ENCODE results near the gene ZNF746. TPM values are rescaled to one million over a fixed set of nuclear protein-coding genes. Genes with fewer than 3 reads are reported as not detected.

ZNF746 gene
- total and polyA plus RNA-seq, 9 of the 15 experiments (the other 6 are each of a cell fraction or from before 2014, with no cell fraction given): 1.7 to 31.6 (median 13.3) TPM

DNA sequence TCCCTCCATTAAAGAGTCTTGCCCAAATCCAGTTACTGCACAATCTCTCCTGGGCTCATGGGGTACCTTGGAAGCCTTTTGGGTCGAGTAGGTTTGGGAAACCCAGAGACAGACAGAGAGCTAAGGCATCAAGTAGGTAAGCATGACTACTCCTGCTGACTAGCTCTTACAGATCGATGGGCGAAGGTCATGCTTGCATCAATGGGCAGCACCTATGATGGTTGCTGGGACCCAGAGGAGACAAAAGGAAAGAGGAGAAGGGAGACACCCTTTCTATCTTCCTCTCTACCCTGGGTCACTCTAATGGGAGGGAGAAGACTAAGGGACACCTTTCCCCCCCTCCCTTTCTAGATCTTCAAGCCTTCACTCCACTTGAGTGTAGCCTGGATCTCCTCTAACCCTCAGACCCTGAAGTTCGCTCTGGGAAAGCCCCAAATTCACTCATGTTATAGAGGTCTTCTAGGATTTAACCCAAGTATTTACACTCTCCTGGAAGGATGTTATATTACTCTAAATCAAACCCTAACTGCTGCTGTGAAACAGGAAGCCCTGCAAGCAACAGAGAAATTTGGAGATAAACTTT lies 31.6 kb upstream of the ZNF746 start (continued):
- TF ChIP-seq, protein P1, sequence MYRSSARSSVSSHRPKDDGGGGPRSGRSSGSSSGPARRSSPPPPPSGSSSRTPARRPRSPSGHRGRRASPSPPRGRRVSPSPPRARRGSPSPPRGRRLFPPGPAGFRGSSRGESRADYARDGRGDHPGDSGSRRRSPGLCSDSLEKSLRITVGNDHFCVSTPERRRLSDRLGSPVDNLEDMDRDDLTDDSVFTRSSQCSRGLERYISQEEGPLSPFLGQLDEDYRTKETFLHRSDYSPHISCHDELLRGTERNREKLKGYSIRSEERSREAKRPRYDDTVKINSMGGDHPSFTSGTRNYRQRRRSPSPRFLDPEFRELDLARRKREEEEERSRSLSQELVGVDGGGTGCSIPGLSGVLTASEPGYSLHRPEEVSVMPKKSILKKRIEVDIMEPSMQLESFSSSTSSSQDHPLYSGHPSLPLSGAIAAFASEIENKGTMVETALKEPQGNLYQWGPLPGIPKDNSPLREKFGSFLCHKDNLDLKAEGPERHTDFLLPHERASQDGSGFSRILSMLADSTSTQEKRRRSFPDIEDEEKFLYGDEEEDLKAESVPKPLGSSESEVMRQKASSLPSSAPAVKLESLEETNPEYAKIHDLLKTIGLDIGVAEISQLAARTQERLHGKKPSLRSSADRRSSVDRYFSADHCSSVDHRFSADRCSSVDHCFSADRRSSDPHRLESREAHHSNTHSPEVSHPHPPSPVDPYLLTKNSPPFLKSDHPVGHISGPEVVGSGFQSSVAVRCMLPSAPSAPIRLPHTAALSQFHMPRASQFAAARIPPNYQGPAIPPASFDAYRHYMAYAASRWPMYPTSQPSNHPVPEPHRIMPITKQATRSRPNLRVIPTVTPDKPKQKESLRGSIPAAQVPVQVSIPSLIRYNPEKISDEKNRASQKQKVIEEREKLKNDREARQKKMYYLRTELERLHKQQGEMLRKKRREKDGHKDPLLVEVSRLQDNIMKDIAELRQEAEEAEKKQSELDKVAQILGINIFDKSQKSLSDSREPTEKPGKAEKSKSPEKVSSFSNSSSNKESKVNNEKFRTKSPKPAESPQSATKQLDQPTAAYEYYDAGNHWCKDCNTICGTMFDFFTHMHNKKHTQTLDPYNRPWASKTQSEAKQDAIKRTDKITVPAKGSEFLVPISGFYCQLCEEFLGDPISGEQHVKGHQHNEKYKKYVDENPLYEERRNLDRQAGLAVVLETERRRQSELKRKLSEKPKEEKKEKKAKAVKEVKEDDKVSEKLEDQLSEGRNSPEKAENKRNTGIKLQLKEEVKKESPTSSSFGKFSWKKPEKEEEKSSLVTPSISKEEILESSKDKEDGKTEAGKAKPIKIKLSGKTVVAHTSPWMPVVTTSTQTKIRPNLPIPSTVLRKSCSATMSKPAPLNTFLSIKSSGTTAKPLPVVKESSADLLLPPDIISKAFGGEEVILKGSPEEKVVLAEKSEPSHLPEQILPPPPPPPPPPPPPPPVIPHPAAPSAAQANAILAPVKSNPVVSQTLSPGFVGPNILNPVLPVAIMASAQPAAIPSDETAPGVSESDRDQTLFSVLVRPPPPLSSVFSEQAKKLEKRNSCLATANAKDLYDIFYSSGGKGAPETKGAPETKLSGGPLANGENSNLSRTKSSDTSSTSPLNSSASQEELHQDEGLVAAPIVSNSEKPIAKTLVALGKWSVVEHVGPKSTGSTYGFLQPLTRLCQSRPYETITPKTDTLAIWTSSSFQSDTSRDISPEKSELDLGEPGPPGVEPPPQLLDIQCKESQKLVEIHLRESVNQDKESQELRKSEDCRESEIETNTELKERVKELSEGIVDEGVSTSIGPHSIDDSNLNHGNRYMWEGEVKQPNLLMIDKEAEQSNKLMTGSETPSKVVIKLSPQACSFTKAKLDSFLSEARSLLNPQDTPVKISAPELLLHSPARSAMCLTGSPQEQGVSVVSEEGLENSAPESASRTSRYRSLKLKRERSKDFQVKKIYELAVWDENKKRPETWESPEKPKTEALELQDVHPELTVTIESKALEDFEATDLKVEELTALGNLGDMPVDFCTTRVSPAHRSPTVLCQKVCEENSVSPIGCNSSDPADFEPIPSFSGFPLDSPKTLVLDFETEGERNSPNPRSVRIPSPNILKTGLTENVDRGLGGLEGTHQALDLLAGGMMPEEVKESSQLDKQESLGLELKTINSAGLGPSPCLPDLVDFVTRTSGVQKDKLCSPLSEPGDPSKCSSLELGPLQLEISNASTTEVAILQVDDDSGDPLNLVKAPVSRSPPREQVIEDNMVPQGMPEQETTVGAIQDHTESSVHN (IDR thresholded peaks at IDR 0.05; ENCODE audit: borderline replicate concordance in 1 of 2, low read depth in 1 of 2): no peak
- TF ChIP-seq MAFG (tag; conservative IDR thresholded peaks at IDR 0.05) (no peak), CEBPB (tag; IDR thresholded peaks at IDR 0.05) (no peak), ZNF354B (CRISPR knock-in tag; IDR thresholded peaks at IDR 0.05) (0 out of 2 replicates have a peak, but pooled peaks have one; percentile 28), ZNF584 (CRISPR knock-in tag; IDR thresholded peaks at IDR 0.05; ENCODE audit: low read depth) (no peak), XRCC3 (IDR thresholded peaks at IDR 0.05) (peak; percentile 92), ESRRA (IDR thresholded peaks at IDR 0.05; ENCODE audit: borderline replicate concordance, low read depth) (no peak), NFYB (IDR thresholded peaks at IDR 0.05; ENCODE audit: extremely low read depth, insufficient read length) (no peak), ZNF41 (CRISPR knock-in tag; conservative IDR thresholded peaks at IDR 0.05) (no peak)
- TF ChIP-seq, protein P2, sequence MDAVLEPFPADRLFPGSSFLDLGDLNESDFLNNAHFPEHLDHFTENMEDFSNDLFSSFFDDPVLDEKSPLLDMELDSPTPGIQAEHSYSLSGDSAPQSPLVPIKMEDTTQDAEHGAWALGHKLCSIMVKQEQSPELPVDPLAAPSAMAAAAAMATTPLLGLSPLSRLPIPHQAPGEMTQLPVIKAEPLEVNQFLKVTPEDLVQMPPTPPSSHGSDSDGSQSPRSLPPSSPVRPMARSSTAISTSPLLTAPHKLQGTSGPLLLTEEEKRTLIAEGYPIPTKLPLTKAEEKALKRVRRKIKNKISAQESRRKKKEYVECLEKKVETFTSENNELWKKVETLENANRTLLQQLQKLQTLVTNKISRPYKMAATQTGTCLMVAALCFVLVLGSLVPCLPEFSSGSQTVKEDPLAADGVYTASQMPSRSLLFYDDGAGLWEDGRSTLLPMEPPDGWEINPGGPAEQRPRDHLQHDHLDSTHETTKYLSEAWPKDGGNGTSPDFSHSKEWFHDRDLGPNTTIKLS (IDR thresholded peaks at IDR 0.05; ENCODE audit: borderline replicate concordance, low read depth): no peak
- TF ChIP-seq, protein P3, sequence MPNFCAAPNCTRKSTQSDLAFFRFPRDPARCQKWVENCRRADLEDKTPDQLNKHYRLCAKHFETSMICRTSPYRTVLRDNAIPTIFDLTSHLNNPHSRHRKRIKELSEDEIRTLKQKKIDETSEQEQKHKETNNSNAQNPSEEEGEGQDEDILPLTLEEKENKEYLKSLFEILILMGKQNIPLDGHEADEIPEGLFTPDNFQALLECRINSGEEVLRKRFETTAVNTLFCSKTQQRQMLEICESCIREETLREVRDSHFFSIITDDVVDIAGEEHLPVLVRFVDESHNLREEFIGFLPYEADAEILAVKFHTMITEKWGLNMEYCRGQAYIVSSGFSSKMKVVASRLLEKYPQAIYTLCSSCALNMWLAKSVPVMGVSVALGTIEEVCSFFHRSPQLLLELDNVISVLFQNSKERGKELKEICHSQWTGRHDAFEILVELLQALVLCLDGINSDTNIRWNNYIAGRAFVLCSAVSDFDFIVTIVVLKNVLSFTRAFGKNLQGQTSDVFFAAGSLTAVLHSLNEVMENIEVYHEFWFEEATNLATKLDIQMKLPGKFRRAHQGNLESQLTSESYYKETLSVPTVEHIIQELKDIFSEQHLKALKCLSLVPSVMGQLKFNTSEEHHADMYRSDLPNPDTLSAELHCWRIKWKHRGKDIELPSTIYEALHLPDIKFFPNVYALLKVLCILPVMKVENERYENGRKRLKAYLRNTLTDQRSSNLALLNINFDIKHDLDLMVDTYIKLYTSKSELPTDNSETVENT (CRISPR knock-in tag; IDR thresholded peaks at IDR 0.05): no peak
- TF ChIP-seq, protein P4, sequence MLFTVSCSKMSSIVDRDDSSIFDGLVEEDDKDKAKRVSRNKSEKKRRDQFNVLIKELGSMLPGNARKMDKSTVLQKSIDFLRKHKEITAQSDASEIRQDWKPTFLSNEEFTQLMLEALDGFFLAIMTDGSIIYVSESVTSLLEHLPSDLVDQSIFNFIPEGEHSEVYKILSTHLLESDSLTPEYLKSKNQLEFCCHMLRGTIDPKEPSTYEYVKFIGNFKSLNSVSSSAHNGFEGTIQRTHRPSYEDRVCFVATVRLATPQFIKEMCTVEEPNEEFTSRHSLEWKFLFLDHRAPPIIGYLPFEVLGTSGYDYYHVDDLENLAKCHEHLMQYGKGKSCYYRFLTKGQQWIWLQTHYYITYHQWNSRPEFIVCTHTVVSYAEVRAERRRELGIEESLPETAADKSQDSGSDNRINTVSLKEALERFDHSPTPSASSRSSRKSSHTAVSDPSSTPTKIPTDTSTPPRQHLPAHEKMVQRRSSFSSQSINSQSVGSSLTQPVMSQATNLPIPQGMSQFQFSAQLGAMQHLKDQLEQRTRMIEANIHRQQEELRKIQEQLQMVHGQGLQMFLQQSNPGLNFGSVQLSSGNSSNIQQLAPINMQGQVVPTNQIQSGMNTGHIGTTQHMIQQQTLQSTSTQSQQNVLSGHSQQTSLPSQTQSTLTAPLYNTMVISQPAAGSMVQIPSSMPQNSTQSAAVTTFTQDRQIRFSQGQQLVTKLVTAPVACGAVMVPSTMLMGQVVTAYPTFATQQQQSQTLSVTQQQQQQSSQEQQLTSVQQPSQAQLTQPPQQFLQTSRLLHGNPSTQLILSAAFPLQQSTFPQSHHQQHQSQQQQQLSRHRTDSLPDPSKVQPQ (CRISPR knock-in tag; IDR thresholded peaks at IDR 0.05; ENCODE audit: borderline replicate concordance): no peak

All from K562 (cell line).